CD4-positive, alpha-beta T cell treated with Interferon alpha-2 for 1 hour (primary cell): ENCODE data around the gene PRSS12.
"Not testable (repeated sequence)": the region's sequence is repeated elsewhere in the genome, so short reads cannot be mapped to it uniquely, and the experiment has no call there.

Experiments used
- DNase-seq, 2 donors: peaks; one replicate each; pipeline ENCODE4 v3.0.0-alpha.2; 2020 to 2022

PRSS12 gene

DNA sequence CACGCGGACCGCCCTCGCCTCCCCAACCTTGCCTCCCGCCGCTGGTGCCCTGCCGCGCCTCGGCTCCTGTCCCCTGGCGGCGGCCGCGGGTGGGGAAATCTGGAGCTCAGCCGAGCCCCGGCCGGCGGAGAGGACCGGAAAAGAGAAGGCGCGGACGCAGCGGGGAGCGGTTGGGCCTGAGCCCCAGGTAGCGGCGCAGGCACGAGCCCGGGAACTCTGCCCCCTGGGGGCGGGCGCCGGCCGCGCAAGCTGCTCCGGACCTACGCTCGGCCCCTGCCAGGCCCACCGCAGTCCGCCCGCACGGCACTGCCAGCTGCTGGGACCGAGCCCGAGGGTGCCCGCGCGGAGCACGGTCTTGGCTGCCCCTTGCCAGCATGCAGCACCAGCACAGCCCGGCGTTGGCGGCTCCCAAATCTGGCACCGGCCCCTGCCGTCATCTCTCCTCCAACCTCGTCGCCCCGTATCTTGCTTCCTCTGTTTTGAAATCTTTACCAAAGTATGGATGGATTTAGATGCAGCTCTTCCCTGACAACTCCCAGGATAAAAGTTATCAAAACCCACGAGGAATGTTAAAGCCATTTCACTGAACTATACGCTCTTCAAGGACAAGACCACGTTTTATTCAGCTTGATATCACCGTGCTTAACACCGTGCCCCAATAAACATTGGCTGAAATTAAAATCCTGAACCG is at the start of gene PRSS12:
Gene PRSS12, minus strand, starts transcription at position 161 of the 691 bp plus-strand sequence. CDS start 283 bp downstream, outside the sequence.
- DNase-seq = peak; percentile 31 to 58

DNA sequence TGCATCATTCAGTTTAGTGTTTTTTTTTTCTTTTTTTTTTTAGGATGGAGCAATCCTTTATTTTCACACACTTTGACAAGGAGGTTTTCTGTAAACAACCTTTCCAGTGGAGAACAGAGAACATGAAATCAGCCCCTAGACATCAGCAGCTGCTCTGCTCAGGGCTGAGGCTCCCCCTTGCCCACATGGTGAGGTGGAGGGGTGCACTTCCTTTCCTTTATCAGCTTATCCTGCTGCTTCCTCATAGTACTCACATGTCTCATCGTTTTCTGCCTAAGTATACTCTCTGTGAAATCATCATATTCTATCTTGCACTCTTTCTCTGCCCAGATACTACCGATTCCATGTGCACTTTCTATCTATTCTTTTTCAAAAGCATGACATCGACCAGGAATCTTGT is 47.6 kb upstream of the PRSS12 start:
- no peak for DNase-seq

GRCh38 chr4:118399883-118400282 is 47.1 kb upstream of the PRSS12 start:
- DNase-seq = not testable (repeated sequence)

DNA sequence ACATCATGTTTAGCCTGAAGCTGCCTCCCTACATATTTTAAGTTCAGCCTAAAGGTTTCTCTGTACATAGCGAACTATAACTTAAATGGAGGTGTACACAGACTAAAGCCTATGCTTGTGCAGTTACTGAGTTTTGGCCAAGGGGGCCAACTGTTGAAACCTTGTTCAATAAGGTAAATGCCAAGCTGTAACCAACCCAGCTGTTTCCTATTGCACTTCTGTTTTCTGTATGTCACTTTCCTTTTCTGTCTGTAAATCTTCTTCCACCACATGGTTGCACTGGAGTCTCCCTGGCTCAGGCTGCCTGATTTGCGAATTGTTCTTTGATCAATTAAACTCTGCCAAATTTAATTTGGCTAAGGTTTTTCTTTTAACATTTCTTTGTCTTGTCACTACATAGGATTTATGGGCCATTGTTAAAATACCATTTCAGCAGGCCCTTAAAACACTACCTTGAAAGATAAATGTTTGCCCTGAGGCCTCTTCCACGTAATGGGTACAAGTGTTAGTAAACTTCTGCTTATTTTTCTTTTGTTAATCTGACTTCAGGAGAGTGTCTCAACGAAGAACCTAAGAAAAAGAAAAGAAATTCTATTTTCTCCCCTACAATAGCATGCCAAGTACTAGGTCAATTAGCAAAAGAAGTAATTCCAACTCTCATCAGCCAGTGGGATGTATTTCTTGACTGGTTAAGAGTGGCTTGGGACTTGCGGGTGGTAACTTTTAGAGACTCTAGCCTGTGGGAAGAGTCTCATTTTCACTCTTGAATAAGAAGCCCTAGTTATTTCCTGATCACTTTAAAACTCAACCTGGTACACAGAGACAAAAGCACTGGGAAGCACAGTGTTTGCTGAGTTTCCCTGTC is 45.7 kb upstream of the PRSS12 start:
- DNase-seq = no peak

- DNase-seq = no peak
Measured at GRCh38 chr4:118397623-118397979, 44.8 kb upstream of the PRSS12 start.

GRCh38 chr4:118396881-118397622 is 44.2 kb upstream of the PRSS12 start:
- no peak for DNase-seq

DNA sequence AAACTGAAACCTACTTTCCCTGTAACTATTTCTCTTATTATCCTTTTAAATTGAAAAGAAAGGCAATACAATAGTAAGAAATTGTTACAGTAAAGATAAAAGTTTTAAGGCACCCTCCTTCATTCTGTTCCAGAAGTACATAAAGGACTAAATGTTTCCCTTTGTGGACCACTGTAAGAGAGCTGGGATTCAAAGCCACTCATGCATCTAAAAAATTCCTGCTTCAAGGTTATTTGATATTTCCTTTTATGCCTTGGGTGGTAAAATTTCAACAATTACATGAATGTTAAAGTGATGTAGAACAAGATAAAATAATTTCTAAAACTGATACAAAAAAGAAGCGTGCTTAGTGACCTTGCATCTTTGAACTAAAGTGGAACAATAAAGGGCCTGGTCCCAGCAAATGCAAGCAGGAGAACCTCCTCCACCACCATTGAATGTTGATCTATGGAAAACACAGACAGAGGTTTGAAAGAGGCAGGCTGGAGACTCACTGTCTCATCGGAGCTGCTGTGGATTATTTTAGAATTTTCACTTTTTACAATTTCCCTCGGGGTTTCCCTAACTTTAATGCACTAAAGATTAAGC is 42.3 kb upstream of the PRSS12 start:
- DNase-seq = no peak

DNA sequence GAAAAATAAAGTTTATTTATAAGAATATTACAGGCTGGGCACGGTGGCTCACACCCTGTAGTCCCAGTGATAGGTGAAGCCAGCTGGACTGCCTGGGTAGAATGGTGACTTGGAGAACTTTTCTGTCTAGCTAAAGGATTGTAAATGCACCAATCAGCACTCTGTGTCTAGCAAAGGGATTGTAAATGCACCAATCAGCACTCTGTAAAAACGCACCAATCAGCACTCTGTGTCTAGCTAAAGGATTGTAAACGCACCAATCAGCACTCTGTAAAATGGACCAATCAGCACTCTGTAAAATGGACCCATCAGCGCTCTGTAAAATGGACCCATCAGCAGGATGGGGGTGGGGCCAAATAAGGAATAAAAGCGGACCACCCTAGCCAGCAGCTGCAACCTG is 39.7 kb upstream of the PRSS12 start:
- DNase-seq = not testable (repeated sequence)

- no peak for DNase-seq
Measured at GRCh38 chr4:118390121-118390520, 37.3 kb upstream of the PRSS12 start.

DNA sequence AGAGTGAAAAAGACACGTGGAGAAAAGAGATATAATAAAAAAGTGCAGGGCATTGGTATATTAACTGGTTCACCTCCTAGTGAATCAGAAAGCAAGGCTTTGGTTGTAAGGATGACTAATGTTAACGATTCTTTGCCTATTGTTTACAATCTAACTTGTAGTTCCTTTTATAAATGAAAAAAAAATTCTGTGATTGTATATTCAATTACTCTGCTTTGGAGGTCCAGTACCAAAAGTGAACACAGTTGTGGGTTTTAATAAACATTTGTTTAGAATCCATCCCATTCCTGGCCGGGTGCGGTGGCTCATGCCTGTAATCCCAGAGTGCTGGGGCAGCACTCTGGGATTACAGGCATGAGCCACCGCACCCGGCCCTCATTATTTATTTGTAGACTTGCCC is 36.9 kb upstream of the PRSS12 start:
- DNase-seq = no peak

DNA sequence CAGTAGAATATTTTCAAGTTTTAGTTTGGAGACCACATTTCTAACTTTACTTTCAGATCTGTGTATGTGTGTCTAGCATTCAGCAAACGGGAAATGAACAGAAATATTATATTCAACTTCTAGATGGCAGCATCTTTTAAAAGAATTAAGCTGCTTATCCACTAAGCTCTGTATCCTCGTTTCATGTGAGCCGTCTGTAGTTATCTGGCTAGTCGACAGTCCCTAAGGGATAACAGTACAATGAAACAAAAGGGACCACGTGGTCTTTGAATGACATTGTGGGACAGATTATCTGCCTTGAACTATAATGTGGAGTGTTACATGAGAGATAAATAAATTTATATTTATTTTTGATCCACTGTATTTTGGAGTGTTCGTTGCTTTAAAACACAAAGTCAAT is 35.8 kb upstream of the PRSS12 start:
- DNase-seq = no peak

DNA sequence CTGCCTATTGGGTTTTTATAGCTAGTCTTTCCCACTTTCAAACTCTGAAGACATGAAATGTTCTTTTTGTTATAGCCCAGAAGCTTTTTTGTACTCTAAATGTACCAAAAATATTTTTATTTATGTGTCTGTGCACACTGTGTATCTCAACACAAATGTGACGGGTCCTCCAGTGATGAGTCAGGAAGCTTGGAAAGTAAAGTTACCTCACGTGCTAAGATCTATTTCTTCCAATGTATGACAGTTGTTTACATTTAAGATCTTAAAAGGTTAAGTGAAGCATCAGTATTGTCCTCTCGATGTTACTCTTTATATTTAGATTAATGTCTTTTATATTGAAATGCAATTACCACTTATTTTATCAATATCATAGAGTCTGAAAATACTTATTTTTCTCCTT is 29.1 kb upstream of the PRSS12 start:
- no peak for DNase-seq

- DNase-seq = no peak
Measured at GRCh38 chr4:118373614-118374255, 20.9 kb upstream of the PRSS12 start.

GRCh38 chr4:118372251-118372650 is 19.4 kb upstream of the PRSS12 start:
- DNase-seq = no peak

DNA sequence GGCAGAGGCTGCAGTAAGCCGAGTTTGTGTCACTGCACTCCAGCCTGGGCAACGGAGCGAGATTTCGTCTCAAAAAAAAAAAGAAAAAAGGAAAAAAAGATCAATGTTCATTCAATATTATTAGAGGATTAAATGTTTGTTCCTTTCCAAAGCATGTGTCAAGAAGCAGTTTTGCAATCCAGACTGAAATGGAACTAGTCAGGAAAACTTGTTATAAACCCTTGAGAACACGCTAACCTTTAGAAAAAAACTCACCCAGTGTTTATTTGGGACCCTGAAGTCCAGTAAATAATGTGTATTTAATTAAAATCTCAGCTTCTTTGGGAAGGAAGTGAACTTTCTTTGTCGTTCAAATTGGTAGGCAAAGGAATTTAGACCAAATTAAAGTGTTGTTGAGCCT is 16.4 kb upstream of the PRSS12 start:
- DNase-seq = no peak

DNA sequence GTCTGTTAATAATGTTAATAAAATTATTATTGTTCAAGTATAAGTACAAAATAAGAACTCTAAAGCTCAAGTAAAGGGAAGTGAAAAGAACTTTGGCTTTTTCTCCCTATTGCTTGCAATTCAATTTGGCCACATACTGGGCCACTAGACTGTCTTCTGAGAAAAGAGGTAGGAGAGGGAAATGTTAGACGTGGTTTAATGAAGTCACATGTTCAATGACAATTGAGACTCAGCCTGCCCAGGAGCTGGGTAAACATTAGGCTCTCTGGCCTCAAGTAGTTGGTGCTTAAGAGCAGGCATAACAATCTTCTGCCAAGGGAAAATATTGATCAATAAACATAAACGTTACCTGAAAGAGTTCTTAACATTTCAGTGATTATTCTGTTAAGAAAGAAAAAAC is 15.1 kb upstream of the PRSS12 start:
- no peak for DNase-seq

DNA sequence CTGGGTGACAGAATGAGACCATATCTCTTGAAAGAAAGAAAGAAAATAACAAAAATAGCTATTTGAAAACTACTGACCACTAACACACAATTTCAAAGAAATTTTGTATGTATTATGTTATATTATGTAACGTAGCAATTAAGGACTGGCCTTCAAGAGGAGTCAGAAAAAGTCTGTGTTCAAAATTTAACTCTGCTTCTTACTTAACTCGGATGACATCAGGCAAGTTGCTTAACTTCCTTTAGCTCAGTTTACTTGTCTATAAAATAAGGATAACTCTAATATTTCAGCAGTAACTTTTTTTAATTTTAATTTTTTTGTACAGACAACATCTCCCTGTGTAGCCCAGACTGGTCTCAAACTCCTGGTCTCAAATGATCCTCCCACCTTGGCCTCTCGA is 14.6 kb upstream of the PRSS12 start:
- no peak for DNase-seq

DNA sequence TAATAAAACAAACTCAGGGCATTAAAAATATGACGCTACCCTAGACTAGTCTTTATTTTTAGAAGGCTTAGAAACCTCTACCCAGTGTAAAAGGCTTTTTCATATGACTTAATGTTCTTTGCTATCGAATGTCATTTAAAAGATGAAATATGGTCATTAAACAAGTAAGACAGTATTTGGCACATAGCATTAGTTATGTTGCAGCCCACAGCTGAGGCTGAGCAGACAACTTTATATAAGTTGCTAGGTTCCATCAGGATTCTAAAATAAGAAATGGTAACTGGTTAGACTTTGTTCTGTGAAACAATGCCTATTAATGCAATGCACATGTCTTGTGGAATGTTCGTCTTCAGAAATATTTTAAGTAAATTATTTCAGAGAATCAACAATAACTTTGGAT is 10.4 kb upstream of the PRSS12 start:
- no peak for DNase-seq

- no peak for DNase-seq
Measured at GRCh38 chr4:118361192-118361591, 8.4 kb upstream of the PRSS12 start.

- no peak for DNase-seq
Measured at GRCh38 chr4:118360106-118360505, 7.3 kb upstream of the PRSS12 start.

GRCh38 chr4:118357601-118358000 is 4.8 kb upstream of the PRSS12 start:
- DNase-seq = no peak

- DNase-seq = no peak
Measured at GRCh38 chr4:118356731-118357130, 3.9 kb upstream of the PRSS12 start.

GRCh38 chr4:118356111-118356510 is 3.3 kb upstream of the PRSS12 start:
- DNase-seq = no peak
